ENCODE data around the gene ARHGAP18. TPM values are rescaled to one million over a fixed set of nuclear protein-coding genes. Genes with fewer than 3 reads are reported as not detected.
A peak's percentile ranks its signal among the peaks of the same experiment; 100 is the strongest.

ARHGAP18 gene
- total RNA-seq, 1 donor from 2014 or later: 38.6 TPM

- Histone ChIP-seq H3K4me3 (ENCODE audit: insufficient read depth, low read depth, low read length) (no peak overlapping the region), H4K20me1 (ENCODE audit: insufficient read depth, low read length) (peaks cover 6% of the 10 kb centered on the region), H3K4me2 (ENCODE audit: low read length) (no peak overlapping the region), H3K9ac (ENCODE audit: low read length) (no peak overlapping the region), H3K36me3 (ENCODE audit: insufficient read depth, low read length) (no peaks in the 10 kb centered on the region), H3K79me2 (ENCODE audit: insufficient read depth, low read length) (peaks cover 91% of the 10 kb centered on the region), H3K4me1 (ENCODE audit: insufficient read depth, low read length) (peaks cover 23% of the 10 kb centered on the region), H2AFZ (ENCODE audit: low read depth, low read length) (no peak overlapping the region), H3K27ac (ENCODE audit: low read depth, low read length) (no peak overlapping the region), H3K9me3 (ENCODE audit: insufficient read depth, low read depth, low read length) (no peaks in the 10 kb centered on the region), H3K27me3 (ENCODE audit: insufficient read depth, low read length) (no peaks in the 10 kb centered on the region)
- Mint-ChIP-seq H3K36me3 (ENCODE audit: low read depth, unreplicated experiment) (peaks cover 13% of the 10 kb centered on the region), H3K4me3 (ENCODE audit: unreplicated experiment) (no peak overlapping the region), H3K27me3 (ENCODE audit: low read depth, unreplicated experiment) (no peaks in the 10 kb centered on the region), H3K9me3 (ENCODE audit: unreplicated experiment) (no peaks in the 10 kb centered on the region), H3K4me1 (ENCODE audit: low read depth, unreplicated experiment) (peaks cover 38% of the 10 kb centered on the region), H3K27ac (ENCODE audit: unreplicated experiment) (no peak overlapping the region)
- DNase-seq (ENCODE audit: low read depth) (no peak), FAIRE-seq (no peak)
- TF ChIP-seq CTCF (IDR thresholded peaks at IDR 0.05; ENCODE audit: insufficient read depth, low read depth, low read length): no peak
- no peak for TF ChIP-seq EZH2 (IDR thresholded peaks at IDR 0.05; ENCODE audit: insufficient read depth, low read length)
Measured at GRCh38 chr6:129704708-129705107, 5.3 kb downstream of the ARHGAP18 start.

DNA sequence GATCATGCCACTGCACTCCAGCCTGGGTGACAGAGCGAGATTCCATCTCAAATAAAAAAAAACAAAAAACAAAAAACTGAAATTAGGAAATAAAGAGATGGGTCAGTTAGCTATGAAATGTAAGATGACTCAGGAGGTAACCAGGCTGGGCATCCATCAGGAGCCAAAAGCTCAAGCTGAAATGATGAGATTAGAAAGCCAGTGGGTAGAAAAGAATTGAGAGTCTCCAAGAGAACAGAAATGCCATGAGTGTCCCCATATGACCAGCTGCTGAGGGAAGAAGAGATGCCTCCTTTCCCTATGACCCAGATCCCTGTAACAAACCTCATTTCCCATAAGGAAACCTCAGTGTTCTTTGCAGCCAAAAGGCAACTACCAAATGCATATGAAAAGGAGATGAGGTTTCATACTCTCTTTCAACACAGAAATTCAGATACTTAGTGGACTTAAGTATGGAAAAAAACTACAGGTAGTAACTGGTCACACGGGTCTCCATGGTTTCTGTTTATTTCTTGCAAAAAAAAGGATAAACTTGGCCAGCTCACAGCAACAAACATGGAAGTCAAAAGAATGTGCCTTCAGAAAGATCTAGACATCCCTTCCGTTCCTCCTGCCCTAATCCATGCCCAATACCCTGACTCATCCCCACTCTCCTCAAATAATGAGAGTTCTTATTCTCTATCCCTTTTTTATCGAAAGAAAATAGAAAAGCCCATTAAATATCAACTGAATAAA, 8.1 kb downstream of the ARHGAP18 start:
- H3K4me1 ChIP-seq (ENCODE audit: insufficient read depth, low read length): peaks cover 13% of the 10 kb centered on the region
- DNase-seq (ENCODE audit: low read depth) (peak; percentile 45), FAIRE-seq (peak; percentile 62)
- TF ChIP-seq EZH2 (IDR thresholded peaks at IDR 0.05; ENCODE audit: insufficient read depth, low read length) (no peak), CTCF (IDR thresholded peaks at IDR 0.05; ENCODE audit: insufficient read depth, low read depth, low read length) (no peak)
- H3K79me2 ChIP-seq (ENCODE audit: insufficient read depth, low read length): peaks cover 89% of the 10 kb centered on the region
- no peak overlapping the region for H3K4me3 ChIP-seq (ENCODE audit: insufficient read depth, low read depth, low read length)
- H4K20me1 ChIP-seq (ENCODE audit: insufficient read depth, low read length): no peaks in the 10 kb centered on the region
- H3K4me3 Mint-ChIP-seq (ENCODE audit: unreplicated experiment): no peak overlapping the region
- peak overlapping the region; percentile 29 for H3K27ac ChIP-seq (ENCODE audit: low read depth, low read length)
- no peaks in the 10 kb centered on the region for H3K27me3 ChIP-seq (ENCODE audit: insufficient read depth, low read length)
- peaks cover 11% of the 10 kb centered on the region for H3K36me3 Mint-ChIP-seq (ENCODE audit: low read depth, unreplicated experiment)
- H3K27me3 Mint-ChIP-seq (ENCODE audit: low read depth, unreplicated experiment): no peaks in the 10 kb centered on the region
- no peaks in the 10 kb centered on the region for H3K9me3 ChIP-seq (ENCODE audit: insufficient read depth, low read depth, low read length)
- H2AFZ ChIP-seq (ENCODE audit: low read depth, low read length): no peak overlapping the region
- H3K4me2 ChIP-seq (ENCODE audit: low read length): peak overlapping the region; percentile 43
- no peaks in the 10 kb centered on the region for H3K9me3 Mint-ChIP-seq (ENCODE audit: unreplicated experiment)
- H3K9ac ChIP-seq (ENCODE audit: low read length): no peak overlapping the region
- H3K36me3 ChIP-seq (ENCODE audit: insufficient read depth, low read length): no peaks in the 10 kb centered on the region
- H3K4me1 Mint-ChIP-seq (ENCODE audit: low read depth, unreplicated experiment): peaks cover 36% of the 10 kb centered on the region
- peak overlapping the region; percentile 72 for H3K27ac Mint-ChIP-seq (ENCODE audit: unreplicated experiment)

DNA sequence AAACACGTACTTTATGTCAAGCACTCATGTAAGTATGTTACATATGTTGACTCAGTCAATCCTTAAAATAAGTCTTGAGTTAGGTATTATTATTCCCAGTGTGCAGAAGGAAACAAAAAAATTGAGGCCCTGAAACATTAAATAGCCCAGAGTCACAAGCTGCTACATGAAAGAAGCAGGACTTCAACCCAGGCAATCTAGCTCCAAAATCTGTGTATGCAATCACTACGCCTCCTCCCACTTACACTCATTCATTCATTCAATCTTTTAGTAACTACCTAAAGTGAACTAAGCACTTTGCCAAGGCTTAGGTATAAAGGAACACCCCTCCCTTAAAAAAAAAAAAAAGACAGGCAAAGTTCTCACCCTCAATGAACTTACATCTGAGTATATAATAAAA, 9.3 kb downstream of the ARHGAP18 start:
- Mint-ChIP-seq H3K36me3 (ENCODE audit: low read depth, unreplicated experiment) (peaks cover 11% of the 10 kb centered on the region), H3K27ac (ENCODE audit: unreplicated experiment) (peak overlapping the region; percentile 72), H3K4me1 (ENCODE audit: low read depth, unreplicated experiment) (peaks cover 48% of the 10 kb centered on the region), H3K27me3 (ENCODE audit: low read depth, unreplicated experiment) (no peaks in the 10 kb centered on the region), H3K9me3 (ENCODE audit: unreplicated experiment) (no peaks in the 10 kb centered on the region), H3K4me3 (ENCODE audit: unreplicated experiment) (no peak overlapping the region)
- H3K36me3 ChIP-seq (ENCODE audit: insufficient read depth, low read length): no peaks in the 10 kb centered on the region
- H3K9me3 ChIP-seq (ENCODE audit: insufficient read depth, low read depth, low read length): no peaks in the 10 kb centered on the region
- H4K20me1 ChIP-seq (ENCODE audit: insufficient read depth, low read length): no peaks in the 10 kb centered on the region
- peaks cover 13% of the 10 kb centered on the region for H3K4me1 ChIP-seq (ENCODE audit: insufficient read depth, low read length)
- TF ChIP-seq EZH2 (IDR thresholded peaks at IDR 0.05; ENCODE audit: insufficient read depth, low read length): no peak
- no peak for TF ChIP-seq CTCF (IDR thresholded peaks at IDR 0.05; ENCODE audit: insufficient read depth, low read depth, low read length)
- no peak overlapping the region for H3K27ac ChIP-seq (ENCODE audit: low read depth, low read length)
- H3K27me3 ChIP-seq (ENCODE audit: insufficient read depth, low read length): no peaks in the 10 kb centered on the region
- DNase-seq (ENCODE audit: low read depth) (no peak), FAIRE-seq (no peak)
- H3K4me2 ChIP-seq (ENCODE audit: low read length): no peak overlapping the region
- H3K4me3 ChIP-seq (ENCODE audit: insufficient read depth, low read depth, low read length): no peak overlapping the region
- no peak overlapping the region for H2AFZ ChIP-seq (ENCODE audit: low read depth, low read length)
- H3K9ac ChIP-seq (ENCODE audit: low read length): no peak overlapping the region
- H3K79me2 ChIP-seq (ENCODE audit: insufficient read depth, low read length): peaks cover 91% of the 10 kb centered on the region
